GM18507 (cell line): Measurements from ENCODE around the gene POLR3C.
"Not testable (repeated sequence)": the region's sequence is repeated elsewhere in the genome, so short reads cannot be mapped to it uniquely, and the experiment has no call there.

Source experiments
- DNase-seq: peaks from one replicate; pipeline ENCODE4 v3.0.0; 2011; ENCODE audit warnings: low read depth; ENCODE audit not compliant: insufficient read length; ENCODE audit errors: extremely low spot score
- FAIRE-seq: peaks from 2 replicates; lab custom pipeline; 2011; peaks lifted over from hg19 to GRCh38; lab: Jason Lieb, UNC

The POLR3C gene, protein sequence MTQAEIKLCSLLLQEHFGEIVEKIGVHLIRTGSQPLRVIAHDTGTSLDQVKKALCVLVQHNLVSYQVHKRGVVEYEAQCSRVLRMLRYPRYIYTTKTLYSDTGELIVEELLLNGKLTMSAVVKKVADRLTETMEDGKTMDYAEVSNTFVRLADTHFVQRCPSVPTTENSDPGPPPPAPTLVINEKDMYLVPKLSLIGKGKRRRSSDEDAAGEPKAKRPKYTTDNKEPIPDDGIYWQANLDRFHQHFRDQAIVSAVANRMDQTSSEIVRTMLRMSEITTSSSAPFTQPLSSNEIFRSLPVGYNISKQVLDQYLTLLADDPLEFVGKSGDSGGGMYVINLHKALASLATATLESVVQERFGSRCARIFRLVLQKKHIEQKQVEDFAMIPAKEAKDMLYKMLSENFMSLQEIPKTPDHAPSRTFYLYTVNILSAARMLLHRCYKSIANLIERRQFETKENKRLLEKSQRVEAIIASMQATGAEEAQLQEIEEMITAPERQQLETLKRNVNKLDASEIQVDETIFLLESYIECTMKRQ

GRCh38 chr1:145823565-145824498, at the start of gene POLR3C, which contains the start of gene RNF115:
TSS of gene POLR3C (plus strand) at chr1:145824200. CDS start at chr1:145825777, 1,577 bp downstream.
TSS of gene RNF115 (minus strand) at chr1:145824095. CDS start at chr1:145823873, 222 bp downstream.
- peak; percentile 69 for FAIRE-seq
- DNase-seq = peak; percentile 79

DNA sequence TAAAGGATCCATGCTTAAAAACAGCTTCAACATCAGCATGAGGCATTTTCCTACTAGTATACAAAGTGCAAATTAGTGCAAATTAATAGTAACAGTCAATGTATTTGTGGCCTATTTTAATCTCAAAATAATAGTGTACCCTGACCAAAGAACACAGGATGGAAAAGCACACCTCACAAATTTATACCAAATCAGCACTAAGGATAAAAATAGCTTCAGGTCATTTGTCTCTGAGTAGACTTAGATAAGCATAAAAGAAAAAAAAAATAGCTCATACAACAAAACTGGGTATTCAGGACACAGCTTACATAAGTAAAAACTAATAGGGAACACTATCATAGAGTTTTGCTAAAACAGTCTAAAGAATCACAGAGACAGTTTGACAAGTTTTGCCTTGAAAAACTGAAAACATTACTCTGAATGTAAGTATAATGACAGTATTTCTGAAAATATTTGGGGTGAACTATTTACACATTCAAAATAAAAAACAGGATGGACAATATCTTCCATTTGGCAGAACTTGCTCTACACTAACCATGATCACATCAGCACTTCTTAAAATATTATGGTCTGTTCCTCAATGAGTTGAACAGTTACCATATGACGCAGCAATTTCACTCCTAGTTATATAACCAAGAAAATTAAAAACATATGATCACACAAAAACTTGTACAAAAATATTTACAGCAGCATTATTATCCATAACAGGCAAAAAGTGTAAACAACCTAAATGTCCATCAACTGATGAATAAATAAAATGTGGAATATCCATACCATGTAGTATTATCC, 46.4 kb upstream of the POLR3C start:
- DNase-seq = no peak
- no peak for FAIRE-seq

DNA sequence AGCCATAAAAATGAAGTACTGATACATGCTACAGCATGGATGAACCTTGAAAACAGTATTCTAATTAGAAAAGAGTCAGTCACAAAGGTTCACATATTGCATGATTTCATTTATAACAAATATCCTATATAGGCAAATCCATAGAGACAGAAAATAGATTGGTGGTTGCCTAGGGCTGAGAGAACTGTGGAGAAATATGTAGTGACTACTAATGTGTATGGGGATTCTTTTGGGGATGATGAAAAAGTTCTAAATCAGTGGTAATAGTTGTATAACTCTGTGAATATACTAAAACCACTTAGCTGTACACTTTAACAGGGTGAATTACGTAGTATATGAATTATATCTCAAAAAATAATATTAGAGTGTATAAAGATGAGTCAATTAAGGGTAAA, 45.9 kb upstream of the POLR3C start:
- DNase-seq = no peak
- no peak for FAIRE-seq

DNA sequence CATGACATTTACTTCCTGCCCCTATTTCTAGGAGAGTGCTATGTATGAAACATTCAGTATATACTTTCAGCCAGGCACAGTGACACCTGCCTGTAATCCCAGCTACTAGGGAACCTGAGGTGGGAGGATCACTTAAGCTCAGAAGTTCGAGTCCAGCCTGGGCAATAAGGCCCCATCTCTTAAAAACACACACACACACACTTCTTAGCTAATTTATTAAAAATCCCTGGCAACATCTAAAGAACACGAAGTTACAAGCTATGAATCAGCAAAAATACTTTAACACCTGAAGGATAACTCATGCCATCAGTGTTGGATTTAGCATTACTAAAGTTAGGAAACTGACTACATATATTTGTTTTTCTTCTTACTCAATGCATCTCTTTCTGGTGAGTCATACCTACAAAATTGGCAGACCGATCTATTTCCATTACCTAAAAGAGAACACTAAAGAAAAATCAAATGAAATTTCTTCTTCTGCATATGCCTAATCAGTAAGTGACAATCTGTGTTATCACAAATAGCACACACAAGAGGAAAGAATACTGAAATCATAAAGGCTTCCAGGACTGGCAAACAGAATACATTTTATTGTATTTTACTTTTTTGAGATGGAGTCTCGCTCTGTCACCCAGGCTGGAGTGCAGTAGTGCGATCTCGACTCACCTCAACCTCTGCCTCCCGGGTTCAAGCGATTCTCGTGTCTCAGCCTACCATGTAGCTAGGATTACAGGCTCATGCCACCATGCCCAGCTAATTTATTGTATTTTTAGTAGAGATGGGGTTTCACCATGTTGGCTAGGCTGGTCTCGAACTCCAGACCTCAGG, 41.5 kb upstream of the POLR3C start:
- FAIRE-seq (no peak), DNase-seq (no peak)

DNA sequence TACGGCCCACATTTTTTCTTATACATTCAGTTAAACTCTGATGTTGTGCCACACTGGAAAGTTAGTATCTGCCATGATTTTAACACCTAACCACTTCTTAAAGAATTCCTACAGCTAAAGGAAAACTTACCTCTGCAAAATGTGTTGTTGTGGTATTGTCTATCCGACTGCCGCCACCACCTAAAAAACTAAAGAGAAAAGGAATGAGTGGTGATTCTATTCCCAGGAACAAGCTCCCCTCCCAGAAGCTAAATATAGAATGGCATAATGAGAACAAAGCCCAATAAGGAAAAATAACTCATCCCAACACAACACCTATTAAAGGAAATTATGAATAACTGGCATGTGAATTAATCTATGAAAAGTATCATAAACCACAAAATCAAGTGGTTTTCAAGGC, 39.6 kb upstream of the POLR3C start:
- no peak for DNase-seq
- FAIRE-seq = no peak

GRCh38 chr1:145785547-145785946, 38.5 kb upstream of the POLR3C start:
- FAIRE-seq (peak; percentile 73), DNase-seq (no peak)

DNA sequence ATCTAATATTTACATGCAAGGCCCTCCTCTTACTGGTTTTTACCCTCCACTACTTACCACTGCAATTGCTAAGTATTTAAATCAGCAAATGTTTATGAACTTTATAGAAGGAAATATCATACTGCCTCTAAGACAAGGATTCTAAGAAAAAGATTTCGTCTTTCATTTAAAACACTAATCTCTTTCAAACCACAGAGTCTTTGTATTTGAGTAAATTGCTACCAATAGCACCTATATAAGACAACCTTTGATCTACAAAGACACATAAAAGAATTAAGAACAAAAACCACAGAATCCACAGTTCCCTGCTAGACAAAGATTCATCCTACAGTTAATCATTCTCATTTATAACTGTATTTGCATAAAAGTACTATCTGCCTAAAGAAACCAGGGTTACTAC, 37.7 kb upstream of the POLR3C start:
- FAIRE-seq (no peak), DNase-seq (no peak)

GRCh38 chr1:145788580-145788979, 35.4 kb upstream of the POLR3C start:
- FAIRE-seq = no peak
- no peak for DNase-seq

DNA sequence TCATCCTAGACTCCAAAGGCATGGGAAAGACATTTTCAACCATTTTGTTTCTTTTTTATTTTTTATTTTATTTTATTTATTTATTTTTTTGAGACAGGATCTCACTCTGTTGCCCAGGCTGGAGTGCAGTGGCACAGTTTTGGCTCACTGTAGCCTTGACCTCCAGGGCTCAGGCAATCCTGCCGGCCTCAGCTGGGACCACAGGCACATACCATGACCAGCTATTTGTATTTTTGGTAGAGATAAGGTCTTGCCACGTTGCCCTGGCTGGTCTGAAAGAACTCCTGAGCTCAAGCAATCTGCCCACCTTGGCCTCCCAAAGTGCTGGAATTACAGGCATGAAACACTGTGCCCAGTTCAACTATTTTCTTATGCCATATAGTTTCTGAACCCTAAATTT, 32.1 kb upstream of the POLR3C start:
- FAIRE-seq, DNase-seq: not testable (repeated sequence)

DNA sequence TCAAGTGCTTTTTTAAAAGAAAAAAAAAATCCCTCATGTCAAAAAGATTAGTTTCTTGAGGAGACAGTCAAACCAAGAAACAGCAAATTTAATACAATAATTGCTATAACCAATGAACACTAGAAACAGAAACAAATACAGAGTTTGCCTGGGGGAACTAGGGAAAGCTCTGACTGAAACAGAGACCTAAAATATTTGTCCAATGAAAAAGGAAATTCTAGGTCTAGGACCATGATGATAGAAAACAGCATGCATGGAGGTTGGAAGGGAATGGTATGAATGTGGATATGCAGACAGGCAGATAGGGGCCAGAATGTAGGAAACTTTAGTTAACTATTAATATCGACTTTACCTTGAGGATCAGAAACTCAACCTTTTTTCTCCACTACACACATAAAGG, 31.5 kb upstream of the POLR3C start:
- FAIRE-seq = no peak
- DNase-seq = no peak

DNA sequence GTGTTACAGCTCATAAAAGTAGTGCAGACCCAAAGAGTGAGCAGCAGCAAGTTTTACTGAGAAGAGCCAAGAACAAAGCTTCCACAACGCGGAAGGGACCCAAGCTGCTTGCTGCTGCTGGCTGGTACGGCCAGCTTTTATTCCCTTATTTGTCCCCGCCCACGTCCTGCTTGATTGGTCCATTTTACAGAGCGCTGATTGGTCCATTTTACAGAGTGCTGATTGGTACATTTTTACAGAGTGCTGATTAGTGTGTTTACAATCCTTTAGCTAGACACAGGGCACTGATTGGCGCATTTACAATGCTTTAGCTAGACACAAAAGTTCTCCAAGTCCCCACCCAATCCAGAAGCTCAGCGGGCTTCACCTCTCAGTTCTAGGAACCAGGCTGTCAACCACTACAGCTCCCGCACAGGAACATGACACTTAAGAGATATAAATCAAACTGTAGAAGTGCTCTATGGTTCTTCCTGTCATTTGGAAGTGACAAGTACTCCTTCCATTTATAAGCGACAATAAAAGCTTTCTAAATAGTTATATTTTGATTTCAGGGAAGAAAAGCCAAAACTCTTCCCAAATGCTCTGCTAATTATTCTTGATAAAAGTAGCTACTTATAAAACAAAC, 28.6 kb upstream of the POLR3C start:
- DNase-seq (no peak), FAIRE-seq (no peak)

DNA sequence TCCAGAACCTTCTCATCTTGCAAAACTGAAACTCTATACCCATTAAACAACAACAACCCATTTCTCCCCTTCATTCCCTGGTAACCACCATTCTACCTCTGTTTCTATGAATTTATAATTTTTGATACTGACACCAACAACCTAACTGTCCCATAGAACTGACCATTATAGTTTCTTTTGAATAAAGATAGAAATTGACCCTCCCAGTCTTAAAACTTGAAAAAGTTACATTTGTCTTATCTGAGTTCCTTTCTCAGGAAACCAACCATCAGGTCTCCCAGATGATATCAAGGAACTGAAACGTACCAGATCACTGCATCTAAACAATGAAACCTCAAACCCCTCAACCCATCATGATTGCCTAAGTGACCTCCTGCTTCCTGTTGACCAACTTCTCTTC, 27.2 kb upstream of the POLR3C start:
- no peak for DNase-seq
- no peak for FAIRE-seq

- FAIRE-seq = no peak
These were observed 24.2 kb upstream of the POLR3C start for GRCh38 chr1:145799806-145800205.

DNA sequence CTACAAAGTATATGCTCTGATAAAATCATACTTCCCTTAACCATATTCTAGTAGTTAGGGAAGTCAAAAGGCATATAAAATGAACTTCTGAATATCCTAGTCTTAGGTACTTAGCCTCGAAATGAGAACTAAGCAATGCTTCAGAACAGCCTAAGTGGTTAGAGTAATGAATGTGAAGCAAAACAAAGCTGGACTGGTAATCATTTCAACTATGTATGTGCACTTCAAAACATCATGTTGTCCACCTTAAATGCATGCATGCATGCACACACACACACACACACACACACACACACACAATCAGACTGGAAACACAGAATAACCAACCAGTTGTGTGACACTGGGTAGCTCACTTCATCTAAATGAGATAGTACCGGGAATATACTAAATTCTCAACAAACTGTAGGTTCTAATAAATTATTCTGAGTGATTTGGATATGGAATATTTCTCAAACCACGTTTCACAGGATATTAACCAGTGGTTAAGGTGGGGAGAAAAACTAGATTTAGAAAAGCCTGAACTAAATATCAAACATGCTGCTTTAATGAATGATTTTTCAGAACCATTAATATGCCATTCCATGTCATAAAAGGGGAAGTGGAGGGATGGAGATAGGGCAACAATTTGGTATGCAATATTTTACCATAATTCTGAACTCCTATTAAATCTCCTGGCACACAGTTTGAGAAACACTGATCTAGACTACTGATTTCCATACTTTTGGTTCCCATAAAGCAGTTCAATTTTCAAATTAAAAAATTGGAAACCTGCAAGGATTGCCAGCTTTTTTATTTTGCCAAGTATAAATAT, 19.6 kb upstream of the POLR3C start:
- no peak for FAIRE-seq
- DNase-seq = no peak

More at GRCh38 chr1:145799806-145800205, 24.2 kb upstream of the POLR3C start:
- no peak for DNase-seq

GRCh38 chr1:145805057-145805456, 18.9 kb upstream of the POLR3C start:
- no peak for FAIRE-seq
- DNase-seq = no peak

- DNase-seq = no peak
- FAIRE-seq = no peak
These were observed 17.6 kb upstream of the POLR3C start for GRCh38 chr1:145806408-145806807.

DNA sequence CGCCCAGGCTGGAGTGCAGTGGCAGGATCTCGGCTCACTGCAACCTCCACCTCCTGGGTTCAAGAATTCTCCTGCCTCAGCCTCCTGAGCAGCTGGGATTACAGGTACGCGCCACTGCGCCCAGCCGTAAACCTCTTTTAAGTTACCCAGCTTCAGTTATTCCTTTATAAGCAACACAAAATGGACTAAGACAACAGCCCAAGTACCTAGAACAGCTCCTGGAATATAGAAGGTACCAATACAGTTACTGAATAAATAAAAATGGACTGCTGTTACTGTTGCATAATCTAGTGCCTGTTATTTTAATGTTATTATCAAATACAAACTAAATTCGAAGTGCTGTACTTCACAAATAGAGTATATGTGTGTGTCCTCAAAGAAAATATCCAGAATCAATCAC, 17.2 kb upstream of the POLR3C start:
- FAIRE-seq (no peak), DNase-seq (no peak)
